Uterus (tissue), 2 donors: ENCODE measurements around the gene GPR143.

Experiments used
- POLR2A ChIP-seq, 2 donors: fragments of 450-650 bp; IDR thresholded peaks; one replicate each; pipeline ENCODE4 v1.6.1; 2016; ENCODE audit warnings: antibody characterized with exemption in 2 of 2, mild to moderate bottlenecking in 1 of 2, moderate library complexity in 1 of 2
- TF ChIP-seq, protein P1 (sequence below), 4 experiments: fragments of 200-600 bp in 2 of 4; fragments of 450-650 bp in 2 of 4; sonication (generic) in 2 of 4; IDR thresholded peaks; one replicate each; pipeline ENCODE4 v1.5.1; 2016 to 2019; ENCODE audit warnings: antibody characterized with exemption in 4 of 4, mild to moderate bottlenecking in 2 of 4, moderate library complexity in 1 of 4

- TF ChIP-seq, protein P1, sequence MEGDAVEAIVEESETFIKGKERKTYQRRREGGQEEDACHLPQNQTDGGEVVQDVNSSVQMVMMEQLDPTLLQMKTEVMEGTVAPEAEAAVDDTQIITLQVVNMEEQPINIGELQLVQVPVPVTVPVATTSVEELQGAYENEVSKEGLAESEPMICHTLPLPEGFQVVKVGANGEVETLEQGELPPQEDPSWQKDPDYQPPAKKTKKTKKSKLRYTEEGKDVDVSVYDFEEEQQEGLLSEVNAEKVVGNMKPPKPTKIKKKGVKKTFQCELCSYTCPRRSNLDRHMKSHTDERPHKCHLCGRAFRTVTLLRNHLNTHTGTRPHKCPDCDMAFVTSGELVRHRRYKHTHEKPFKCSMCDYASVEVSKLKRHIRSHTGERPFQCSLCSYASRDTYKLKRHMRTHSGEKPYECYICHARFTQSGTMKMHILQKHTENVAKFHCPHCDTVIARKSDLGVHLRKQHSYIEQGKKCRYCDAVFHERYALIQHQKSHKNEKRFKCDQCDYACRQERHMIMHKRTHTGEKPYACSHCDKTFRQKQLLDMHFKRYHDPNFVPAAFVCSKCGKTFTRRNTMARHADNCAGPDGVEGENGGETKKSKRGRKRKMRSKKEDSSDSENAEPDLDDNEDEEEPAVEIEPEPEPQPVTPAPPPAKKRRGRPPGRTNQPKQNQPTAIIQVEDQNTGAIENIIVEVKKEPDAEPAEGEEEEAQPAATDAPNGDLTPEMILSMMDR (IDR thresholded peaks at IDR 0.05) = no peak
- no peak for TF ChIP-seq POLR2A (IDR thresholded peaks at IDR 0.05)
Observed at GRCh38 chrX:9704876-9705465, 60.7 kb downstream of the GPR143 start.
